Gastroesophageal sphincter (tissue), 3 donors: ENCODE measurements around the gene SZT2.
A peak's percentile ranks its signal among the peaks of the same experiment; 100 is the strongest.

Experiments used
- POLR2A ChIP-seq, 2 donors: fragments of 450-650 bp; IDR thresholded peaks; one replicate each; pipeline ENCODE4 v1.6.1; 2017; ENCODE audit warnings: antibody characterized with exemption in 2 of 2, mild to moderate bottlenecking in 2 of 2, moderate library complexity in 1 of 2
- TF ChIP-seq, protein P1 (sequence below), 4 experiments: fragments of 200-600 bp in 2 of 4; fragments of 450-650 bp in 2 of 4; sonication (generic) in 1 of 4; IDR thresholded peaks; one replicate each; pipeline ENCODE4 v1.5.1; 2017 to 2019; ENCODE audit warnings: antibody characterized with exemption in 4 of 4, mild to moderate bottlenecking in 2 of 4, moderate library complexity in 2 of 4

DNA sequence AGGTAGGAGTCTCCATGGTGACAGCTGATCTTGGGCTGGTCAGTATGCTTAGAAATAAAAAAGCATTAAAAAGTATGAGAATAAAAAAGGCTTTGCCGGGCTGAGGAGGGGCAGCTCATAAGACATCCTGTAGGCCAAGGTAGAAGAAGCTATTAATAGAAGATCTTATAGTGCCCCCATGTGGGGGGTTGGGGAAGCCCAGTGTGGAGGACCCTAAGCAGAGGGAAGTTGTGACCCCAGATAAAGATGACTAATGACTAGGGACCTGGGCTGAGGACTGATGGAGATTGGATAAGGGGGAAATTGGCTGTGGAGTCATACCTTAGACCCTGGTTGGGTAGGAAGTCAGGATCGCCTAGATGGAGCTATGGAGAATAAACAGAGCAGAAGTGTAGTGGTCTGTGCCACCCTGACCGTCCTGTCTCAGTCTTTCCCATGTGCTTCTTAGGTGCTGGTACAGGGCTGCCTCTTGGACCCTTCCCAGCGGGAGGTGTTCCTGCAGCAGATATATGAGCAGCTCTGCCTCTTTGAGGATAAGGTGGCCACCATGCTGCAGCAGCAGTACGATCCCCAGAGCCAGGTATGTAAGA, 25.0 kb downstream of the SZT2 start:
- no peak for TF ChIP-seq POLR2A (IDR thresholded peaks at IDR 0.05)
- TF ChIP-seq, protein P1, sequence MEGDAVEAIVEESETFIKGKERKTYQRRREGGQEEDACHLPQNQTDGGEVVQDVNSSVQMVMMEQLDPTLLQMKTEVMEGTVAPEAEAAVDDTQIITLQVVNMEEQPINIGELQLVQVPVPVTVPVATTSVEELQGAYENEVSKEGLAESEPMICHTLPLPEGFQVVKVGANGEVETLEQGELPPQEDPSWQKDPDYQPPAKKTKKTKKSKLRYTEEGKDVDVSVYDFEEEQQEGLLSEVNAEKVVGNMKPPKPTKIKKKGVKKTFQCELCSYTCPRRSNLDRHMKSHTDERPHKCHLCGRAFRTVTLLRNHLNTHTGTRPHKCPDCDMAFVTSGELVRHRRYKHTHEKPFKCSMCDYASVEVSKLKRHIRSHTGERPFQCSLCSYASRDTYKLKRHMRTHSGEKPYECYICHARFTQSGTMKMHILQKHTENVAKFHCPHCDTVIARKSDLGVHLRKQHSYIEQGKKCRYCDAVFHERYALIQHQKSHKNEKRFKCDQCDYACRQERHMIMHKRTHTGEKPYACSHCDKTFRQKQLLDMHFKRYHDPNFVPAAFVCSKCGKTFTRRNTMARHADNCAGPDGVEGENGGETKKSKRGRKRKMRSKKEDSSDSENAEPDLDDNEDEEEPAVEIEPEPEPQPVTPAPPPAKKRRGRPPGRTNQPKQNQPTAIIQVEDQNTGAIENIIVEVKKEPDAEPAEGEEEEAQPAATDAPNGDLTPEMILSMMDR (IDR thresholded peaks at IDR 0.05), result peak in 3 of 4 experiments; percentile 54 to 68 (median 56)
